ENCODE data around the gene NTF3.

Gene NTF3

GRCh38 chr12:5466521-5466960 is 34.6 kb downstream of the NTF3 start:
- peak; percentile 81 for DNase-seq (ENCODE audit: low read depth)
- H3K4me3 ChIP-seq (ENCODE audit: low read length) = no peak overlapping the region
- no peak for TF ChIP-seq CTCF (conservative IDR thresholded peaks at IDR 0.05; ENCODE audit: low read length)

- no peak overlapping the region for H3K4me3 ChIP-seq (ENCODE audit: low read length)
- no peak for DNase-seq (ENCODE audit: low read depth)
- no peak for TF ChIP-seq CTCF (conservative IDR thresholded peaks at IDR 0.05; ENCODE audit: low read length)
Measured at GRCh38 chr12:5467931-5468330, 36.0 kb downstream of the NTF3 start.

- DNase-seq (ENCODE audit: low read depth) = no peak
- TF ChIP-seq CTCF (conservative IDR thresholded peaks at IDR 0.05; ENCODE audit: low read length) = no peak
- no peak overlapping the region for H3K4me3 ChIP-seq (ENCODE audit: low read length)
Measured at GRCh38 chr12:5470221-5470620, 38.3 kb downstream of the NTF3 start.

- DNase-seq (ENCODE audit: low read depth) = no peak
- H3K4me3 ChIP-seq (ENCODE audit: low read length) = no peak overlapping the region
- TF ChIP-seq CTCF (conservative IDR thresholded peaks at IDR 0.05; ENCODE audit: low read length) = no peak
Measured at GRCh38 chr12:5470703-5471102, 38.8 kb downstream of the NTF3 start.

GRCh38 chr12:5473076-5473782 is 41.3 kb downstream of the NTF3 start:
- peak; percentile 44 for DNase-seq (ENCODE audit: low read depth)
- H3K4me3 ChIP-seq (ENCODE audit: low read length) = no peak overlapping the region
- TF ChIP-seq CTCF (conservative IDR thresholded peaks at IDR 0.05; ENCODE audit: low read length) = no peak

- TF ChIP-seq CTCF (conservative IDR thresholded peaks at IDR 0.05; ENCODE audit: low read length) = no peak
- no peak for DNase-seq (ENCODE audit: low read depth)
- H3K4me3 ChIP-seq (ENCODE audit: low read length) = no peak overlapping the region
Measured at GRCh38 chr12:5473783-5474116, 41.8 kb downstream of the NTF3 start.

- H3K4me3 ChIP-seq (ENCODE audit: low read length) = no peak overlapping the region
- TF ChIP-seq CTCF (conservative IDR thresholded peaks at IDR 0.05; ENCODE audit: low read length) = no peak
- DNase-seq (ENCODE audit: low read depth) = no peak
Measured at GRCh38 chr12:5476356-5476755, 44.4 kb downstream of the NTF3 start.

Data from AG10803 (cell line).